ENCODE measurements around the gene PCLO. TPM values are rescaled to one million over a fixed set of nuclear protein-coding genes. Genes with fewer than 3 reads are reported as not detected.

Gene PCLO
- polyA plus RNA-seq, 3 donors = not detected

DNA sequence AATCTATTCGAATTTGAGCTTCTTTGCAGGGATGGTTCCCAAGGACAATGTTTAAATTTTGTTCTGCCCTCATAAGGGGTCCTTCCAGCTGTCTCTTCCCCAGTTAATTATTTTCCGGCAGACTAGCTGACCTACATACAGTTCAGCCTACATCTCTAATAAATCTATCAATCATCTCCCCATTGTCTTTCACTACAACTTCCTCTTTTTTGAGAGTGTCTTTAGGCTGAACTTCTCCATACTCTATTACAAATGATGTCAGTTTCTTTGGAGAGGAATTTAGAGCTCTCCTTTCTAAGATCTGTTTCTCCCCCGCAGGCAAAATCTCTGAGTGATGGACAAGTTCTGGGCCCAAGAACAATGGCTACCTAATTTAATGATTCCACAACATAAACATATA is 122.2 kb downstream of the PCLO start:
- no peak for DNase-seq
- Histone ChIP-seq H4K20me1 (ENCODE audit: insufficient read depth, low read length) (no peaks in the 10 kb centered on the region), H3K79me2 (ENCODE audit: insufficient read depth, low read length) (no peaks in the 10 kb centered on the region), H3K4me2 (replicated peaks; ENCODE audit: extremely low read depth, low read length, poor library complexity, severe bottlenecking) (no peak overlapping the region), H3K36me3 (replicated peaks in 1 of 2; ENCODE audit: control insufficient read depth in 1 of 2, insufficient read depth in 2 of 2, low read length in 2 of 2) (no peaks in the 10 kb centered on the region), H3K27me3 (ENCODE audit: control insufficient read depth in 2 of 2, insufficient read depth in 2 of 2, low read length in 2 of 2) (no peaks in the 10 kb centered on the region), H2AFZ (ENCODE audit: insufficient read depth, low read depth, low read length, poor library complexity, severe bottlenecking) (no peak overlapping the region), H3K9me3 (replicated peaks in 1 of 2; ENCODE audit: control insufficient read depth in 1 of 2, insufficient read depth in 1 of 2, low read length in 2 of 2) (no peaks in the 10 kb centered on the region), H3K4me1 (ENCODE audit: control insufficient read depth in 1 of 2, insufficient read depth in 2 of 2, low read length in 2 of 2) (no peaks in the 10 kb centered on the region), H3K4me3 (replicated peaks in 1 of 3; ENCODE audit: low read depth in 2 of 3, low read length in 3 of 3) (no peak overlapping the region), H3K27ac (ENCODE audit: low read depth in 1 of 2, low read length in 2 of 2) (no peak overlapping the region), H3K9ac (ENCODE audit: insufficient read depth, low read length, poor library complexity, severe bottlenecking) (no peak overlapping the region)
- Mint-ChIP-seq H3K4me1 (no peaks in the 10 kb centered on the region), H3K27ac (no peak overlapping the region), H3K36me3 (no peaks in the 10 kb centered on the region), H3K9me3 (peaks cover 0 to 2% (median 0%) of the 10 kb centered on the region in 7 donors), H3K4me3 (no peak overlapping the region), H3K27me3 (ENCODE audit: low read depth in 3 of 3) (no peaks in the 10 kb centered on the region)
- TF ChIP-seq, protein P1, sequence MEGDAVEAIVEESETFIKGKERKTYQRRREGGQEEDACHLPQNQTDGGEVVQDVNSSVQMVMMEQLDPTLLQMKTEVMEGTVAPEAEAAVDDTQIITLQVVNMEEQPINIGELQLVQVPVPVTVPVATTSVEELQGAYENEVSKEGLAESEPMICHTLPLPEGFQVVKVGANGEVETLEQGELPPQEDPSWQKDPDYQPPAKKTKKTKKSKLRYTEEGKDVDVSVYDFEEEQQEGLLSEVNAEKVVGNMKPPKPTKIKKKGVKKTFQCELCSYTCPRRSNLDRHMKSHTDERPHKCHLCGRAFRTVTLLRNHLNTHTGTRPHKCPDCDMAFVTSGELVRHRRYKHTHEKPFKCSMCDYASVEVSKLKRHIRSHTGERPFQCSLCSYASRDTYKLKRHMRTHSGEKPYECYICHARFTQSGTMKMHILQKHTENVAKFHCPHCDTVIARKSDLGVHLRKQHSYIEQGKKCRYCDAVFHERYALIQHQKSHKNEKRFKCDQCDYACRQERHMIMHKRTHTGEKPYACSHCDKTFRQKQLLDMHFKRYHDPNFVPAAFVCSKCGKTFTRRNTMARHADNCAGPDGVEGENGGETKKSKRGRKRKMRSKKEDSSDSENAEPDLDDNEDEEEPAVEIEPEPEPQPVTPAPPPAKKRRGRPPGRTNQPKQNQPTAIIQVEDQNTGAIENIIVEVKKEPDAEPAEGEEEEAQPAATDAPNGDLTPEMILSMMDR (IDR thresholded peaks at IDR 0.05) = no peak
- intact Hi-C loops (cut with micrococcal nuclease) = no loop called here
- 100% methylated on average over 1 of the region's 3 CpGs for WGBS (ENCODE audit: insufficient coverage)

DNA sequence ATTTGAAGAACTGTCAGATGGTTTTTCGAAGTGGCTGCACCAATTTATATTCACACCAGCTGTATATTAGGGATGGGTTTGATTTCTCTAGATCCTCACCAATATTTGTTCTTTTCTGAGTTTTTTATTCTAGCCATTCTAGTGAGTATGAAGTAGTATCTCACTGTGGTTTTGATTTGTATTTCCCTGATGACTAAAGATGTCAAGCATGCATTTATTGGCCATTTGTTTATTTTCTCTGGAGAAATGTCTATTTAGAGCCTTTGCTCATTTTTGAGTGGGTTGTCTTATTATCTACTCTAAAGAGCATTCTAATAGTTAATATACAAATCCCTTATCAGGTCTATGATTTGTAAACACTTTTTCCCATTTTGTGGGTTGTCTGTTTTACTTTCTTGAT is 123.9 kb downstream of the PCLO start:
- Histone ChIP-seq H4K20me1 (ENCODE audit: insufficient read depth, low read length) (no peaks in the 10 kb centered on the region), H3K9me3 (replicated peaks in 1 of 2; ENCODE audit: control insufficient read depth in 1 of 2, insufficient read depth in 1 of 2, low read length in 2 of 2) (no peaks in the 10 kb centered on the region), H3K4me3 (replicated peaks in 1 of 3; ENCODE audit: low read depth in 2 of 3, low read length in 3 of 3) (no peak overlapping the region), H3K36me3 (replicated peaks in 1 of 2; ENCODE audit: control insufficient read depth in 1 of 2, insufficient read depth in 2 of 2, low read length in 2 of 2) (no peaks in the 10 kb centered on the region), H3K79me2 (ENCODE audit: insufficient read depth, low read length) (no peaks in the 10 kb centered on the region), H2AFZ (ENCODE audit: insufficient read depth, low read depth, low read length, poor library complexity, severe bottlenecking) (no peak overlapping the region), H3K4me1 (ENCODE audit: control insufficient read depth in 1 of 2, insufficient read depth in 2 of 2, low read length in 2 of 2) (no peaks in the 10 kb centered on the region), H3K27me3 (ENCODE audit: control insufficient read depth in 2 of 2, insufficient read depth in 2 of 2, low read length in 2 of 2) (no peaks in the 10 kb centered on the region), H3K27ac (ENCODE audit: low read depth in 1 of 2, low read length in 2 of 2) (no peak overlapping the region), H3K9ac (ENCODE audit: insufficient read depth, low read length, poor library complexity, severe bottlenecking) (no peak overlapping the region), H3K4me2 (replicated peaks; ENCODE audit: extremely low read depth, low read length, poor library complexity, severe bottlenecking) (no peak overlapping the region)
- H3K4me1 Mint-ChIP-seq = no peaks in the 10 kb centered on the region
- no peak overlapping the region for H3K4me3 Mint-ChIP-seq
- TF ChIP-seq, protein P1 (IDR thresholded peaks at IDR 0.05) = no peak
- intact Hi-C loops (cut with micrococcal nuclease) = no loop called here
- H3K36me3 Mint-ChIP-seq = no peaks in the 10 kb centered on the region
- peaks cover 0 to 5% (median 0%) of the 10 kb centered on the region in 7 donors for H3K9me3 Mint-ChIP-seq
- no CpG with 5 or more reads among the region's 1 CpG for WGBS (ENCODE audit: insufficient coverage)
- DNase-seq = no peak
- H3K27me3 Mint-ChIP-seq (ENCODE audit: low read depth in 3 of 3) = no peaks in the 10 kb centered on the region
- no peak overlapping the region for H3K27ac Mint-ChIP-seq
